ENCODE data around the gene AMIGO3. TPM values are rescaled to one million over a fixed set of nuclear protein-coding genes. Genes with fewer than 3 reads are reported as not detected.
"Not testable (repeated sequence)": the region's sequence is repeated elsewhere in the genome, so short reads cannot be mapped to it uniquely, and the experiment has no call there.

AMIGO3 gene
- total RNA-seq, 1 experiment from 2014 or later: 0.41 TPM

DNA sequence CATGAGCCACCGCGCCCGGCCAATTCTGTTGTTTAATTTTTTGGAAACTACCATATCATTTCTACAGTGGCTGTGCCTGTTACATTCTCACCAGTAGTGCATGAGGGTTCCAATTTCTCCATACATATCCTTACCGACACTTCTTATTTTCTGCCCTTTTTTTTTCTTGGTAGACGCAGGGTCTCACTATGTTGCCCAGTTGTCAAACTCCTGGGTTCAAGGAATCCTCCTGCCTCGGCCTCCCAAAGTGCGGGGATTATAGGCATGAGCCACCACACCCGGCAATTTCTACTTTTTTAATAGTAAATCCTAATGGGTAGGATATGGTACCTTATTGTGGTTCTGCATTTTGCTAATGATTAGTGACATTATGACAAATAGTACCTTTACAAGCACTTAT, 9.6 kb downstream of the AMIGO3 start:
- DNase-seq (ENCODE audit: low spot score): no peak

DNA sequence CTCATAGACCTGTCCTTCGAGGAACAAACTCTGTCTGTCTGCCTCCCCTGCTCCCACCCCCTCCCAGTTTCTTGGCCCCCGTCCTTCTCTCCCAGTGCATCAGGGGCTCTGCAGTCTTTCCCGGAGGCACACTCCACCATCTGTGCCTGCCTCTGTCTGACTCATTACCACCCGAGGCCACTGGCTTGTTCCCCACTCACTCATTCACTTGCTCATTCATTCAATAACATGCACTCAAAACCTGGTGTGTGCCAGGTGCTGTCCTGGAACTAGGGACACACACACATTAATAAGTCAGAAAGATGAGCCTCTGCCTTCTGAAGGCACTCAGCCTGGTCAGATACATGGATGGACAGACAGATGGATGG, 12.4 kb downstream of the AMIGO3 start:
- no peak for DNase-seq (ENCODE audit: low spot score)

DNA sequence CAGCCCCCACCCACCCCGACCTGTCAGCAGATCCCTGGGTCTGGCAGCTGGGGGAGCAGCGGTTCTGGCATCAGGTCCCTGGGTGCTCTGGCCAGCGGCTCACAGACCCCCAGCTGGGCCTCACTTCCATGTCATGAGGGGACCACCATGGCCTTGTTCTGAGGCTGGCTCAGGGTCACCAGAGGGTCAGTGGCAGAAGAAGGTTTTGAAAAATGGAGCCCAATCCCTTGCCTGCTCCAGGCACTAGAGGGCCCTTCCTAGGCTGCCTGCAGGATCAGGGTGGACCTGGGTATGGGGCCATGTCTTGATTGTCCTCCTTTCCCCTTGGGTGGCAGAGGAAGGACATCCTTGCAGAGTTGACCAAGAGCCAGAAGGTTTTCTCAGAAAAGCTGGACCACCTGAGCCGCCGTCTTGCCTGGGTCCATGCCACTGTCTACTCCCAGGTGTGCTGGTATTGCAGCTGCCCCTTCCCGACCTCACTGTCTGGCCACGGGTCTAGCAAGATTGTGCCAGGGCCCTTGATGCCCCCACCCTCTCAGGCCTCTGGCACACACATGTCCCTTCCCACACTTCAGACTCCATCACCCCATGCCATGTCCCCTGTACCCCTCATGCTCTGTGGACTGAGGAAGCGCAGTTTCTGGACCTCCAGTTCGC, 12.9 kb downstream of the AMIGO3 start:
- DNase-seq (ENCODE audit: low spot score): no peak

DNA sequence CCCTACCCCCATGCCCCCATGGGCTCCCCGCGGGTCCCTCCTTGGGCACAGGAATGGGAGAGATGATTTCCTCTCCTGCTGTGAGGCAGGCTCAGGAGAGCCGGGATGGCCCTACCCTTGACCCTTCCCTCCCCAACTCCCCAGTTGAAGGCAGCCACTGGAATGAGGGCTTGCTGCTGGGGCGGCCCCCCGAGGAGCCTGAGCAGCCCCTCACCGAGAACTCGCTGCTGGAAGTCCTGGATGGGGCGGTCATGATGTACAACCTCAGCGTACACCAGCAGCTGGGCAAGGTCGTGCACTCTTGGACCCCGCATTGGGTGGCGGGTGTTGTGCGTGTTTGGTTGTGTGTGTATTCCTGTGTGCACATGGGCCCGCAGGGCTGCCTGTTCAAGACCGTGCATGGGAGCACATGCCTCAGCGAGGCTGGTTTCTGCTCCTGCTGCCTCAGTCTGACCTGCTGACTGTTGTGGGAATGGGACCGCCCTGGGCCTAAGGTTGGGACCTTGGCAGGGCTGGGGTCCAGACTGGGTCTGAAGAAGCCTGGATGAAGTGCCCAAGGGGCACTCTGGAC, 14.0 kb downstream of the AMIGO3 start:
- no peak for DNase-seq (ENCODE audit: low spot score)

DNA sequence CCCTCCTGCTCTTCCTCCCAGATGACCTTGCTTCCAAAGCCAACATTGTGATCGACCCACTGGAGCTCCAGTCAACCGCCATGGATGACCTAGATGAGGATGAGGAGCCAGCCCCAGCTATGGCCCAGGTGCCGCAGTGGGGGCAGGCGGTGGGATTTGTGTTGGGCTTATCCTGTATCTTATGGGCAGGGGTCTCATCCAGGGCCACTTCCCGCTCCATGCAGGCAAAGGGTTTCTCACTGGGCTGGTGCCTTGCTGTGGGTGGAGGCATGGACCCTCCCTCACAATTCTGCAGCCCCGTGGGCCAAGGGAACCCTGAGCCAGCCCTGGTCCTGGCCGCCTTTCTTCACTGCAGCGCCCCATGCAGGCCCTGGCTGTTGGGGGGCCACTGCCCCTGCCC, 14.9 kb downstream of the AMIGO3 start:
- no peak for DNase-seq (ENCODE audit: low spot score)

DNA sequence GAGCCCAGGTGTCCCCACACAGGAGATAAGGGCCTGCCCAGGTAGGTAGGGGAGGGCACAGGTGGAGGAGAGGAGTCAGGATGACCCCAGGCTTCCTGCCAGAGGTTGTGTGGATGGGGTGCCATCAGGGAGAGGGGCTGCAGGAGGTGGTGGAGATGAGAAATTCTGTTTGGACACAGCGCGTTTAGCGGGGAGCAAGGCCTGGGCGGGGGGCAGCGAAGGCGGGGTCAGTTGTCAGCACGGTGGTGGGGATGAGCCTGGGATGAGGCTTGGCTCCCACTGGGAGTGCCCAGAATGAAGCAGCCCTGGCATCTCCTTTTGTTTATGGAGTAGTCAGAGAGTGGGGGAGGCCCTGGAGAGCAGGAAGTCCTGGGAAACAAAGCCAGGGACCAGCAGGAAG, 15.5 kb downstream of the AMIGO3 start:
- no peak for DNase-seq (ENCODE audit: low spot score)

DNA sequence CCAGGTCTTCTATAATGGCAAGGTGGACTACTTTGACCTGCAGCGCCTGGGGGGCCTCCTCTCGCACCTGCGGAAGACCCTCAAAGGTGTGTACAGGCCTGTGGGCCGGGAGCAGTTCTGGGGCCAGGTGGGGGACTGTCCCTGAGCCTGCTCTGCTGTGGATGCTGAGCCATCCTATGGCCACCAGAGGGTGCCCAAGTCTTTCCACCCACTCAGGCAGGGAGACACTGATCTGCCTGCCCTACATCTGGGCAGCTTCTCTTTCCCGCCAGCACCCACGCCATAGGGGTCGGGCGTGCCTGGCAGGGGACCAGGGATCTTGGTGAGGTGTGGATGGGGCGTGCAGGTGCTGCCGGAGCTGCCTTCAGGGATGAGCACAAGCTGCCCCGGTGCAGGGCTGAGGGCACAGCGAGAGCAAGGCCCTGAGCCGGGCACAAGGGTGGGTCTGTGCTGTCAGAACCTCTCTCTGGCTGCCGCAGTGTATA, 16.0 kb downstream of the AMIGO3 start:
- DNase-seq (ENCODE audit: low spot score): peak; percentile 55

DNA sequence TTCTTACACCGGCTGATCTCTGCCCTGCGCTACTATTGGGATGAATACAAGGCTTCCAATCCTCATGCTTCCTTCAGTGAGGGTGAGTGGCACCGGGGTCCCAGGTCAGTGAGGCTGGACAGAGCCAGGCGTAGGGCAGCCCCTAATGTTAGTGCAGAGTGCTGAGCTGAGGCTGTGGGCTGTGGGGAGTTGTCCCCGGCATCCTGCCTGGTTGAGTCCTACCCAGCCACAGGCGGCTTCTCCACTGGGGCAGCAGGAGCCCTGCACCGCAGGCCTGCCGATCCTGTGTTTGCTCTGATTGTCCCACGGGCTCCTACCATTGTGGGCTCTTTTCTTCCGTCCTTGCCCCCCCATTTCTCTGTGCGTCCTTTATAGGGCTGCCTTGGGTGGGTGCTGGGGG, 16.8 kb downstream of the AMIGO3 start:
- DNase-seq (ENCODE audit: low spot score): no peak

DNA sequence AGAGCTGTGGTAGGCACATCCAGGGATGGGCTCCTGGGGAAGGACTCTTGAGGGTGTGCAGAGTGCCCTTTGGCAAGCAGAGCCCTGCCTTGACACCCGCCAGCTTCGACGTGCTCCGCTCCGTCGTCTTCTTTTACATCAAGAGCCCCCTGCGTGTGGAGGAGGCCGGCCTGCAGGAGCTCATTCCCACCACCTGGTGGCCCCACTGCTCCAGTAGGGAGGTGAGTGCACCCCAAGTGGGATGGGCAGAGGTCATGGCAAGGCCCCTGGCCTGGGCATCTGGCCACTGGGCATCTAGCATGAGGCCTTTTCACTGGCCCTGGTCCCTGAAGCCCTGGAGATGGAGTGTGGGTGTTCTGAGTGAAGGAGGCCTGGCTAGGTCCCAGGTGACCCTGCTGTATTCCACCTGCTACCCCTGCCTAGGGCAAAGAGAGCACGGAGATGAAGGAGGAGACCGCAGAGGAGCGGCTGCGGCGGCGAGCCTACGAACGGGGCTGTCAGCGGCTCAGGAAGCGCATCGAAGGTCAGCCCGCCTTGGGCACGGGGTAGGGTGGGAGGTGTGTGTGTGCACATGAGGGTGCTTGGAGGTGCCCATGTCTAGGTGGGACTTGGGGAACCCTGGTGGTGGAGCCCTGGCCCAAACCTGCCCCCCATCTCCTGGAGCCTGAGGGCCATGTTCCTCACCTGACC, 18.0 kb downstream of the AMIGO3 start:
- no peak for DNase-seq (ENCODE audit: low spot score)

DNA sequence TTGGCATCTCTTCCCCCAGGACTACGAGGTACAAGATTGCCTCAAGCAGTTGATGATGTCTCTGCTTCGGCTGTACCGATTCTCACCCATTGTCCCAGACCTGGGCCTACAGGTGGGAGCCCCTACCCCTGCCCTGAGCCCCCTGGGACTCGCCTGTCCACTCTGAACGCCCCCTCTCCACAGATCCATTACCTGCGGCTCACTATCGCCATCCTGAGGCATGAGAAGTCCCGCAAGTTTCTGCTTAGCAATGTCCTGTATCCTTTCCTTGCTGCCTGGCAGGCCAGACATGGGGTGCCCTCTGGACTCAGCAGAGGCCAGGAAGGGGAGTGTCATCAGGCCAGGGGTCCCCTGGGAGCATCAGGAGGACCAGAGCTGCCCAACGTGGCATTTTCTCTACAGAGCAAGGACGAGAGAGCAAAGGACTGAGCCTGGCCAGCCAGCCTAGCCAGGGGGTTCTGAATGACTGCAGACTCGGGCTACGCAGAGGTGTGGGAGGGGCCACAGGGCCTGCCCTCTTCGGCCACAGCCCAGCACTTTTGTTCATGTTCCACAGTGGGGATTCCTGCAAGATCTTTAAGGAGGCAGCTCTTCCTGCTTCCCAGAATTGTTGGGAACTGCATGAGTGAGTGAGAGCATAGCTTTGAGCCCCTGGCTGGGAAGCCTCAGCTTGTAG, 18.9 kb downstream of the AMIGO3 start:
- DNase-seq (ENCODE audit: low spot score): no peak

DNA sequence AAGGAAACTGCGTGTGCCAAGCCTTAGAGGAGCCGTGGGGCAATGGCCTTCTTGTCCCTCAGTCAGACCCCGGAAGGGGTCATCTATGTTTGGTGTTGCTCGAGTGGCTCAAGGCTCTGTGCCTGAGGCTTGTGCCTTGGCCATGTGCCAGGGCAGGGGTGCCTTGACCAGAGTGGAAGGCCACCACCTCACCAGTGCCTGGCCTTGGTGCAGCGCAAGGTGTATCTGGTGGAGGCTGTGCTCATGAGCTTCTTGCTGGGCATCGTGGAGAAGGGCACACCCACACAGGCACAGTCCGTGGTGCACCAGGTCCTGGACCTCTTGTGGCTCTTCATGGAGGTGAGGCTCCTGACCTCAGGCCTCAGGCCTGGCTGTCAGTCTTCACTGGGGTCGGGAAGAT, 19.5 kb downstream of the AMIGO3 start:
- no peak for DNase-seq (ENCODE audit: low spot score)

DNA sequence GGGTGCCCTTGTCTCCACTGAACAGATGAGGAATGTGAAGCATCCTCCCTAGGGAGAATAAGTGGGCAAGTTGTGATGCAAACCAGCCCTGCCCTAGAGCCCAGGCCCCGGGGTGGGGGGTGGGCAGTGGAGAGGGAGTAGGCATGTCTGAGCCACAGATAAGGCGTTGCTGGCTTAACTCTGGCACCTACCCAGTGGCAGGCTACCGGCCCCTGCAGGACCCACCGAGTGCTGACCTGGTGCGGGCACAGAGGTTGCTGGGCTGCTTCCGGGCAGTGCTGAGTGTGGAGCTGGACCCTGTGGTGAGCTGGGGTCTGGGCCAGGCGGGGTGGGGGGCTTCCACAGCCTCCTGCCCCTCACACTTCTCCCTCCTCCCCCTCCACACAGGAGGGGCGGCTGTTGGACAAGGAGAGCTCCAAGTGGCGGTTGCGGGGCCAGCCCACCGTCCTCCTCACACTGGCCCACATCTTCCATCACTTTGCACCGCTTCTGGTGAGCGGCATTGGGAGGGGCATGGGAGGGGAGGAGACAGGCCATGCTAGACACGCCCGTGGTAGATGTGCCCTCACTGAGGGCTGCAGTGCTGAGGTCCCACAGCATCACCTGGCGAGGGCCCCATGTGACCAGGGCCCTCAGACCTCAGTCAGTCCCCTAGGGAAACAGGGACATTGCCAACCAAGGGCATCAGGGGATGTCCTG, 20.1 kb downstream of the AMIGO3 start:
- peak; percentile 22 for DNase-seq (ENCODE audit: low spot score)

DNA sequence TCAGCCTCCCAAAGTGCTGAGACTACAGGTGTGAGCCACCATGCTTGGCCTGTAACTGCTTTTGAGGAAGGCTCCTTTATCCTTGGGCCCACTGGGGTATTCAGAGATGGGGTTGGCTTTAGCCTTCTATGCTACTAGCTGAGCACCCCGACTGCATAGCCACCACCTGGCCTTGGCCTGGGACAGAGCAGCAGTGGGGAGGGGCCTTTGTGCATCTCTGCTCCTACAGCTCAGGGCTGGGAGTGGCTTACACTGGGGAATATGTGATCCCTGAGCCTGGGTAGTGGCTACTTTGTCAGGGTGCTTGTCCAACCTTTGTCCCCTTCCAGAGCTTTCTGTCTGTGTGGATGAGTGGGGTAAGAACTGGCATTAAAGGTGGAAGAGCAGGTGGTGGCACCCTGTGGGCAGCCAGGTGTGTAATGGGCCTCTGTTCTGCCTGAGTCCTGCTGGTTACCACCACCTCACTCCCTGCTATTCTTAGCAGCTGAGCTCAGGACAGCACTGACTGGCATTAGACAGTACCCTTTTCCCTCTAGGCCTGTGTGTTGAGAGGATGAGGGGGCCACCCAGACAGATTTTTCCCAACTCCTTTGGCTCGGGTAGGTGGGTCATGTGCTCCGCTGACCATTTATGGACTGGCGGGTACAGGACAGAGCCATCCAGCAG, 24.0 kb downstream of the AMIGO3 start:
- not testable (repeated sequence) for DNase-seq (ENCODE audit: low spot score)

DNA sequence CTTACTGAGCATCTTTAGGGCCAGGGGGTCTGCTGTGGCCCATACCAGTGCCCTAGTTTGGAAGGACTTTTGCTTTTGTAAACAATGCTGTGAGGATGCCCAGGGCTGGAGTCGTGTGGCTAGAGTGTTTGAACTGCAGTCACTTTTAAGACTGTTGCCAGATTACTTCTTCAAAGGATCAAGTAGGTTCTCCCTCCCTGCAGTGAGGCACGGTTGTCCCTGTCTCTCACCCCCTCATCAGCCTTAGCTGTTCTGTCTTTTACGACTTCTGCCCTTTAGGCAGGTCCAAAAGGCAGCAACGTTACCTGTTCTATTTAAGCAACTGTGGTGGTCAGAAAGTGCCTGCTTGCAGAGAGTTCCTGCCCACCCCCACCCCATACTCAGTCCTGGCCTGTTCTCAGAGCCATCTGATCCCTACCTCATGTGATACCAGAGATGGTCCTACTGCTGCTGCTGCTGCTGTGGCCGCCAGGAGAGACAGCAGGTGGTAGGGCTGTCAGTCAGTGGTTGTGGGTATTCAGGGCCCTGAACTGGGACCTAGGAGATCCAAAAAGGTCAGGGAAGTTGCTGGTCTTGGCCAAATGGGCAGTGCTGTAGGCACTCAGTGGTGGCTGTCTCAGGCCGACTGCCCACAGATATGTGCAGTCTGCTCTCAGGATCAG, 24.9 kb downstream of the AMIGO3 start:
- not testable (repeated sequence) for DNase-seq (ENCODE audit: low spot score)

DNA sequence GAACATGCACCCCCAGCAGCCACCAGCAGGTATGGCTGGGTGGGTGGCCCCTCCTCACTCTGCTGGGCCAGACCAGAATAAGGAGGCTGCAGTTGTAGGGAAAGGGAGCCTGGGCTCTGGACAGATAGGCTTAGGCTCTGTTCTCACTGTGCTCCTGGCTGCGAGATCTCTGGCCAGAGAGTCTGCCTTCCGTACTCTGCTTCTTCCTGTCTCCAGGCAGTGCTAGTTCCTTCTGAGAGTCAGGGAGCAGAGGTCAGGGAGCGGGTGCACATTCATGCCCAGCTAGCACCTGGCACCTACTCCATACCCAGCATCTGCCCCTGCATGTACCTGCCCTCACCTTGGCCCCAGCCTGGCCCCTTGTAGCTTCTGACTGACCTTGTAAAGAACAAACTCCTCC, 28.0 kb downstream of the AMIGO3 start:
- not testable (repeated sequence) for DNase-seq (ENCODE audit: low spot score)

DNA sequence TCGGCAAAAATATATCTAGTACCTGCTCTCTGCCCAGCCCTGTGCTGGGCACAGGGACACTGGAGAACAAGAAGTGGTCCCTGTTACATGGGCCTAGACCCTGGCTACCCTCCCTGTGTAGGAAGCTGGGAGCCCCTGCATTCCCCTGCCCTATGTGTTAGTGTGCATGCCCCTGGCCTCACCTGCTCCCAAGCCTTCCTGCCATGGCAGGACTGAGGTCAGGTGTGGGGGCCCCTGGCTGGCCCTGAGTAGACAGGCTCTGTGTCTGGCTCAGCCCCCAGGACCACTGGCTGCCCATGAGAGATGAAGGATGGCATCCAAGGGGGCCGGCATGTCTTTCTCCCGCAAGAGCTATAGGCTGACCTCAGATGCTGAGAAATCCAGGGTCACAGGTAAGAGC, 28.6 kb downstream of the AMIGO3 start:
- DNase-seq (ENCODE audit: low spot score): not testable (repeated sequence)

DNA sequence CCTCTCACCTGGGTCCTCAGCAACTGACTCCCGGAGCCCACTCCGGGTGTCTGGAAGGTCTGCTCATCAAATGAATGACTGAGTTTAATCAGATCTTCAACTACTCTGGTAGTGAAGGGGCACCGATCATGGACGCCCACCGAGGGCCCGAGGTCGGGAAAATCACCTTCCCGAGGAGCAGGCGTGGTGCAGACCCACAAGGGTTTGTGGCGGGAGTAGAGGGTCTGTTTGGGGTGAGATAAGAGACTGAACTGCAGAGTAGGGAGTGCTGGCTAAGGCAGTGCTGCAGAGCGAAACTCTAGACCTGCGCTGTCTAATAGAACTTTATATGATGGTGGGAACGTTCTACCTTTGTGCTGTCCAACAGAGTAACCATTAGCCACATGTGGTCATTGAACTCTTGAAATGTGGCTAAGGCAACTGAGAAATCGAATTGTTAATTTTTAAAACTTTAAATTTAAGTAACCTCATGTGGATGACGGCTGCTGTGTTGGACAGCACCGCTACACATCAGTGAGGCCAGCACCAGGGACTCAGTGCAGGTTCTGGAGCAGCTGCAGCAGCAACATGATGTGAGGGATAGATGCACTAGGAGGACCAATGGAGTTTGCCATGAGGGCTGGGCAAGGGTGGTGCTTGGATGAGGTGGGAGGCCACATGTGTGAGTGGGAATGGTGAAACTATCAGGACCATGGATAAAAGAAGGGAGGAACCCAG, 29.4 kb downstream of the AMIGO3 start:
- DNase-seq (ENCODE audit: low spot score): not testable (repeated sequence)

DNA sequence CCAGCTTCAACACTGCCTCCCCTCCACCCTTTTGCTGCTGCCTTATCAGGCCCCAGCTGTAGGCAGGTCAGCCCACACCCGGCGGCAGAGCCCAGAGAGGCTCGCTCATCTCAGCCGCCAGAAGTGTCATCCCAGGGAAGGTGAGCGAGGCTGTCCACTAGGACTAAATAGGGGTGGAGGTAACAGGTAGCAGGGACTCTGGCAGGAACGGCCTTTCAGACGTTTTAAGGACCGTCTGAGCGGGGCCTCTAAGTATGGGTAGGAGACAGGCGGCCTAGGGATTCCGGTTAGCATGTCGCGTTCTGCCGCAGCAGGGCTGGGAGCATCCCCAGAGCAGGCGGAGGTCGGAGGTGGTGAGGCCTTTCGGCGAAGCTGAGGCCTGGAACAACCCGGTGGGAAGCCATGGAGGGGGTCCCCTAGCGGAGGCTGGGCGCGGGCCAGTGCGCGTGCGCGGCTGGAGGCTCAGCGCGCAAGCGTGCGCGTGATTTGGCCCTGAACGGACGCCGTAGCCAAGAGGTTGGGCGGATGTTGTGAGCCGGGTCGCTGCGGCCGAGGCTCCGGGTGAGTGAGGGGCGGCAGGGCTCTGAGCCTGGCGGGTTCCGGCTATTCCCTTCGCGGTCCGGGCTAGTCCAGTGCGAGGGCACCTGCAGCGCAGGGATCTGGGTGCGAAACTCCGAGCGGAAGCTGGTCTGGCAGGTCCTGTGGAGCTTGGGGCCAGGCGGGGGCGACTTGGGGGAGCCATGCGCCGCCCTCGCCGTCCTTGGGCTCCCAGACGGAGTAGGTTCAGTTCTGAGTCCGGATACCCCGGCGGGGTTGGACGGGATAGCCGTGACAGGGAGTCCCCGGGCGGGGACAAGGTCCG, 30.2 kb downstream of the AMIGO3 start, which contains the start of the genes MST1 and RNF123:
TSS of gene MST1 (minus strand) at position 429 of the 862 bp plus-strand sequence. CDS start 783 bp downstream, outside the sequence.
TSS of gene RNF123 (plus strand) at position 512 of the 862 bp plus-strand sequence. CDS start 1,609 bp downstream, outside the sequence.
- peak; percentile 60 for DNase-seq (ENCODE audit: low spot score)

Measured in A172 (cell line).